K562 (cell line): Measurements from ENCODE around the gene YES1. TPM values are rescaled to one million over a fixed set of nuclear protein-coding genes. Genes with fewer than 3 reads are reported as not detected.

ENCODE experiments used
- ATAC-seq: fragments of 200-7000 bp; cut with Tn5 transposase; 3 replicates; pipeline ENCODE4 v1.9.1; 2020; ENCODE audit warnings: moderate library complexity
- BruUV-seq: library from RNA; stranded (reverse); fragments of 400-500 nt; replicated peaks from 2 replicates; lab custom pipeline; 2021; lab: Mats Ljungman, UMichigan
- CTCF ChIA-PET: fragments of 300-600 bp; formaldehyde crosslinking; extraction: SDS; loops from one replicate; lab custom pipeline; 2021; ENCODE audit warnings: low intra/inter-chr PET ratio; lab: Yijun Ruan, JAX
- POLR2A ChIA-PET: fragments of 300-600, 350-650 bp; sonication (Branson Sonifier 250); formaldehyde crosslinking; extraction: SDS; loops from one replicate; lab custom pipeline; 2021; ENCODE audit warnings: antibody characterized with exemption, inconsistent platforms; lab: Yijun Ruan, JAX
- DNase-seq, 4 experiments: peaks; one replicate each; pipeline versions ENCODE4 v3.0.0 to v3.0.0-alpha.2; 2011 to 2018; ENCODE audit warnings: low spot score in 3 of 4, mixed read lengths in 3 of 4; ENCODE audit errors: extremely low read depth in 1 of 4
- FAIRE-seq: peaks from 2 replicates; lab custom pipeline; 2011; peaks lifted over from hg19 to GRCh38; lab: Jason Lieb, UNC
- H2AFZ ChIP-seq: 2 replicates; pipeline ENCODE4 v1.6.0; 2011; ENCODE audit warnings: low read depth, low read length, control low read depth, inconsistent platforms
- H3K27ac ChIP-seq: fragments of 200-600 bp; 3 replicates; pipeline ENCODE4 v1.8.0; 2011; ENCODE audit warnings: low read depth, mild to moderate bottlenecking, control low read depth, inconsistent platforms, low read length, moderate library complexity, mixed read lengths; ENCODE audit errors: extremely low read depth
- H3K27me3 ChIP-seq, 2 experiments: fragments of 300-600 bp in 1 of 2; 2 replicates in 1 of 2; 3 replicates in 1 of 2; pipeline versions ENCODE4 v1.6.0 to v1.8.0; 2011; ENCODE audit warnings: inconsistent platforms in 2 of 2, low read length in 2 of 2, mild to moderate bottlenecking in 1 of 2, mixed read lengths in 1 of 2, moderate library complexity in 1 of 2; ENCODE audit not compliant: control insufficient read depth in 2 of 2, insufficient read depth in 2 of 2
- H3K36me3 ChIP-seq: fragments of 300-600 bp; 3 replicates; pipeline ENCODE4 v1.8.0; 2011; ENCODE audit warnings: mild to moderate bottlenecking, low read length, inconsistent platforms; ENCODE audit not compliant: control insufficient read depth, insufficient read depth
- H3K4me1 ChIP-seq, 2 experiments: fragments of 200-600 bp in 1 of 2; replicated peaks in 1 of 2; 2 replicates in 1 of 2; 3 replicates in 1 of 2; pipeline versions ENCODE4 v1.5.1 to v1.8.0; 2011; ENCODE audit warnings: inconsistent platforms in 2 of 2, low read length in 2 of 2, mild to moderate bottlenecking in 1 of 2, mixed read lengths in 1 of 2, moderate library complexity in 1 of 2; ENCODE audit not compliant: control insufficient read depth in 2 of 2, insufficient read depth in 2 of 2
- H3K4me2 ChIP-seq: 2 replicates; pipeline ENCODE4 v1.6.1; 2011; ENCODE audit warnings: low read length, control low read depth, inconsistent platforms, mixed read lengths; ENCODE audit not compliant: insufficient read depth
- H3K4me3 ChIP-seq: fragments of 200-600 bp; sonication (generic), shearing (Covaris generic); 2 replicates; pipeline ENCODE4 v1.5.1; 2016; ENCODE audit warnings: control low read depth, inconsistent platforms
- H3K79me2 ChIP-seq: fragments of 200-600 bp; 3 replicates; pipeline ENCODE4 v1.8.0; 2011; ENCODE audit warnings: low read length, inconsistent platforms; ENCODE audit not compliant: control insufficient read depth, insufficient read depth
- H3K9ac ChIP-seq, 2 experiments: 2 replicates each; pipeline versions ENCODE4 v1.6.0 to v1.6.1; 2011; ENCODE audit warnings: low read depth in 2 of 2, low read length in 2 of 2, control low read depth in 1 of 2, inconsistent platforms in 1 of 2, mild to moderate bottlenecking in 1 of 2, mixed read lengths in 1 of 2; ENCODE audit not compliant: insufficient read depth in 1 of 2
- H3K9me1 ChIP-seq: one replicate; pipeline ENCODE4 v1.6.0; 2011; ENCODE audit warnings: inconsistent platforms, mild to moderate bottlenecking, low read length, moderate library complexity; ENCODE audit not compliant: control insufficient read depth, insufficient read depth
- H3K9me3 ChIP-seq: replicated peaks from 2 replicates; pipeline ENCODE4 v1.5.1; 2011; ENCODE audit warnings: low read depth, low read length, inconsistent platforms; ENCODE audit not compliant: control insufficient read depth, insufficient read depth
- H4K20me1 ChIP-seq: replicated peaks from 2 replicates; pipeline ENCODE4 v1.6.1; 2011; ENCODE audit warnings: low read length, inconsistent platforms, mixed read lengths; ENCODE audit not compliant: control insufficient read depth, insufficient read depth
- CEBPB ChIP-seq: fragments of 450-650 bp; IDR thresholded peaks from 2 replicates; pipeline ENCODE4 v1.6.1; 2016; ENCODE audit warnings: missing genetic modification characterization, missing compliant biosample characterization
- ETS2 ChIP-seq: IDR thresholded peaks from 2 replicates; pipeline ENCODE4 v1.6.1; 2016; ENCODE audit warnings: borderline replicate concordance, missing genetic modification characterization, mild to moderate bottlenecking, moderate library complexity, missing compliant biosample characterization; ENCODE audit not compliant: poor library complexity, severe bottlenecking
- MYNN ChIP-seq, 2 experiments: sonication (generic); formaldehyde crosslinking in 1 of 2; IDR thresholded peaks; 2 replicates each; pipeline versions ENCODE4 v1.5.0 to v1.6.1; 2016 to 2020; ENCODE audit warnings: antibody characterized with exemption in 1 of 2, missing genetic modification reagents in 1 of 2
- NR4A1 ChIP-seq, 2 experiments: fragments of 250-450 bp in 1 of 2; fragments of 450-650 bp in 1 of 2; sonication (Bioruptor Pico) in 1 of 2; IDR thresholded peaks; 2 replicates each; pipeline versions ENCODE4 v1.4.0 to v1.6.1; 2016 to 2020; ENCODE audit warnings: mild to moderate bottlenecking in 2 of 2, missing compliant biosample characterization in 1 of 2, missing genetic modification characterization in 1 of 2, moderate library complexity in 1 of 2
- PHF20 ChIP-seq: fragments of 450-650 bp; IDR thresholded peaks from 2 replicates; pipeline ENCODE4 v1.6.1; 2018; ENCODE audit not compliant: partially characterized antibody
- POLR2AphosphoS2 ChIP-seq: IDR thresholded peaks from 2 replicates; pipeline ENCODE4 v1.6.1; 2012; ENCODE audit warnings: low read length, improper control_type of control experiment
- SP1 ChIP-seq: sonication (generic); formaldehyde crosslinking; IDR thresholded peaks from 2 replicates; pipeline ENCODE4 v1.8.1; 2022; ENCODE audit warnings: mild to moderate bottlenecking, missing genetic modification reagents
- SUPT5H ChIP-seq: fragments of 450-650 bp; IDR thresholded peaks from 2 replicates; pipeline ENCODE4 v1.6.1; 2016
- ZNF41 ChIP-seq: fragments of 250-450 bp; sonication (Bioruptor Pico); conservative IDR thresholded peaks from 2 replicates; pipeline ENCODE4 v1.4.0; 2020; ENCODE audit warnings: mild to moderate bottlenecking
- WGBS: fragments of 100-300 bp; shearing (Covaris generic); methylation state at CpG from one replicate; pipeline ENCODE4 v1.1.6; 2016; ENCODE audit warnings: low coverage, mixed read lengths; ENCODE audit not compliant: insufficient coverage; ENCODE audit errors: missing lambda C conversion rate; 5-methylcytosine and 5-hydroxymethylcytosine counted together
- in situ Hi-C: fragments of 300-500 bp; cut with MboI; formaldehyde crosslinking; loops from 4 replicates; pipeline ENCODE4 v1.15.0; 2018; ENCODE audit warnings: inconsistent platforms, mixed read lengths
- intact Hi-C: fragments of 100-400 bp; cut with micrococcal nuclease; formaldehyde crosslinking; loops from 2 replicates; pipeline ENCODE4 v1.14.2; 2022
- polyA plus RNA-seq, 8 experiments: library from polyadenylated mRNA; depleted of rRNA in 4 of 8; stranded (reverse) in 5 of 8; unstranded in 3 of 8; fragments of >200 nt; fragmentation: Nextera tagmentation in 2 of 8; fragmentation: Illumina TruSeq in 1 of 8; extraction: Ambion mirVana in 2 of 8; extraction: Trizol in 1 of 8; gene quantifications; 2 replicates each; pipeline versions ENCODE4 v1.2.1 to v1.2.3, GENCODE V29; 2011 to 2014; ENCODE audit warnings: inconsistent platforms in 1 of 8, missing spikeins in 1 of 8
- total RNA-seq, 7 experiments: library from RNA; depleted of rRNA in 6 of 7; stranded (reverse); fragments of >200 nt in 6 of 7; fragmentation: Illumina TruSeq in 2 of 7; extraction: Trizol in 2 of 7; gene quantifications; 2 replicates each; pipeline versions ENCODE4 v1.2.1 to v1.2.3, GENCODE V29; 2011 to 2021; ENCODE audit warnings: low replicate concordance in 1 of 7
- TF ChIP-seq, protein P1 (sequence below): sonication (generic); formaldehyde crosslinking; IDR thresholded peaks from 2 replicates; pipeline ENCODE4 v1.8.1; 2023; ENCODE audit warnings: mild to moderate bottlenecking, missing genetic modification reagents

Gene YES1
- total and polyA plus RNA-seq, 9 of the 15 experiments (the other 6 are each of a cell fraction or from before 2014, with no cell fraction given) = 37.2 to 115 (median 77.7) TPM

DNA sequence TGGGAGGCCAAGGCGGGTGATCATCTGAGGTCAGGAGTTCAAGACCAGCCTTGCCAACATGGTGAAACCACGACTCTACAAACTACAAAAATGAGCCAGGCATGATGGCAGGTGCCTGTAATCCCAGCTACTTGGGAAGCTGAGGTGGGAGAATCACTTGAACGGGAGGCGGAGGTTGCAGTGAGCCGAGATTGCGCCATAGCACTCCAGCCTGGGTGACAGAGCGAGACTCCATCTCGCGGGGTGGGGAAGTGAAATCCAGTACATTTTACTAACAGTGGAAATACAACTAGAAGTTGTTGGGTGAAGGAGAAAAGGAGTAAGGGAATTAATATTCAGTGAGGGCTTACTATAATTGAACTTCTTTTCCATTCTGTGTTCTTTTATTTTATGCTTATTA lies 86.4 kb downstream of the YES1 start:
- no peaks in the 10 kb centered on the region; the same call in 2 of the 3 replicates for H3K79me2 ChIP-seq

More for the DNA sequence above, 86.4 kb downstream of the YES1 start:
- H3K9ac ChIP-seq = no peak overlapping the region
- ChIA-PET CTCF (no interaction called here), POLR2A (interaction anchor here (2.5 kb wide), 1 partner anchor 14 kb away, joined by 9 read pairs; no protein-coding TSS in a partner anchor)
- H3K4me1 ChIP-seq = peaks cover 0 to under 1% of the 10 kb centered on the region in 2 experiments; a peak in 1 of 5 replicates
- no peak overlapping the region for H2AFZ ChIP-seq
- in situ Hi-C loops = no loop called here
- H3K4me3 ChIP-seq = no peak overlapping the region
- 90% methylated on average over 9 of the region's 9 CpGs for WGBS
- no TSS peak for BruUV-seq
- no peak overlapping the region for H3K27ac ChIP-seq
- H3K9me1 ChIP-seq = no peaks in the 10 kb centered on the region
- peak; percentile 28 for TF ChIP-seq SUPT5H
- no peak for TF ChIP-seq ETS2 (tag)
- no peak for TF ChIP-seq ZNF41
- TF ChIP-seq MYNN (IDR thresholded peaks at IDR 0.05) = peak; percentile 31; the same call in 1 of the 2 replicates
- TF ChIP-seq MYNN (CRISPR knock-in tag; IDR thresholded peaks at IDR 0.05) = no peak
- no peak for TF ChIP-seq PHF20
- TF ChIP-seq SP1 (CRISPR knock-in tag) = no peak
- TF ChIP-seq, protein P1, sequence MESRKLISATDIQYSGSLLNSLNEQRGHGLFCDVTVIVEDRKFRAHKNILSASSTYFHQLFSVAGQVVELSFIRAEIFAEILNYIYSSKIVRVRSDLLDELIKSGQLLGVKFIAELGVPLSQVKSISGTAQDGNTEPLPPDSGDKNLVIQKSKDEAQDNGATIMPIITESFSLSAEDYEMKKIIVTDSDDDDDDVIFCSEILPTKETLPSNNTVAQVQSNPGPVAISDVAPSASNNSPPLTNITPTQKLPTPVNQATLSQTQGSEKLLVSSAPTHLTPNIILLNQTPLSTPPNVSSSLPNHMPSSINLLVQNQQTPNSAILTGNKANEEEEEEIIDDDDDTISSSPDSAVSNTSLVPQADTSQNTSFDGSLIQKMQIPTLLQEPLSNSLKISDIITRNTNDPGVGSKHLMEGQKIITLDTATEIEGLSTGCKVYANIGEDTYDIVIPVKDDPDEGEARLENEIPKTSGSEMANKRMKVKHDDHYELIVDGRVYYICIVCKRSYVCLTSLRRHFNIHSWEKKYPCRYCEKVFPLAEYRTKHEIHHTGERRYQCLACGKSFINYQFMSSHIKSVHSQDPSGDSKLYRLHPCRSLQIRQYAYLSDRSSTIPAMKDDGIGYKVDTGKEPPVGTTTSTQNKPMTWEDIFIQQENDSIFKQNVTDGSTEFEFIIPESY (CRISPR knock-in tag) = peak; percentile 37; the same call in 1 of the 2 replicates
- TF ChIP-seq CEBPB (tag) = peak; percentile 51
- peak; percentile 21 for TF ChIP-seq POLR2AphosphoS2
- no peak for TF ChIP-seq NR4A1 (CRISPR knock-in tag; IDR thresholded peaks at IDR 0.05)
- TF ChIP-seq NR4A1 (tag; IDR thresholded peaks at IDR 0.05) = no peak
- ATAC-seq = no peak
- FAIRE-seq = no peak
- H3K36me3 ChIP-seq = peaks cover 75% of the 10 kb centered on the region
- no peaks in the 10 kb centered on the region for H3K9me3 ChIP-seq
- H3K4me2 ChIP-seq = no peak overlapping the region
- no peaks in the 10 kb centered on the region for H3K27me3 ChIP-seq
- H4K20me1 ChIP-seq = no peaks in the 10 kb centered on the region
- intact Hi-C loops = no loop called here
- DNase-seq = no peak
